WTC11 (cell line): ENCODE results near the gene CAMK2G. TPM values are rescaled to one million over a fixed set of nuclear protein-coding genes. Genes with fewer than 3 reads are reported as not detected.

ENCODE experiments used
- ATAC-seq: fragments of 200-7000 bp; cut with Tn5 transposase; 2 replicates; pipeline ENCODE4 v1.10.0; 2021; ENCODE audit warnings: mild to moderate bottlenecking, moderate library complexity
- CTCF ChIA-PET: fragments of 300-600 bp; sonication (Branson Sonifier 250); formaldehyde crosslinking; loops from one replicate; lab custom pipeline; 2021; ENCODE audit warnings: antibody characterized with exemption; lab: Charles Lee
- POLR2A ChIA-PET: fragments of 350-600 bp; sonication (Branson Sonifier 250); formaldehyde crosslinking; loops from one replicate; lab custom pipeline; 2021; ENCODE audit warnings: antibody characterized with exemption; lab: Charles Lee
- DNase-seq: peaks from one replicate; pipeline ENCODE4 v3.0.0; 2021; ENCODE audit warnings: low spot score
- H3K27ac Mint-ChIP-seq: 2 replicates; pipeline ENCODE4 v1.8.0; 2021; ENCODE audit warnings: mixed read lengths
- H3K27me3 Mint-ChIP-seq: 2 replicates; pipeline ENCODE4 v1.8.0; 2021; ENCODE audit warnings: low read depth, mild to moderate bottlenecking, moderate library complexity, mixed read lengths
- H3K36me3 Mint-ChIP-seq: 2 replicates; pipeline ENCODE4 v1.8.0; 2021; ENCODE audit warnings: mixed read lengths
- H3K4me1 Mint-ChIP-seq: 2 replicates; pipeline ENCODE4 v1.8.0; 2022; ENCODE audit warnings: mixed read lengths
- H3K4me3 Mint-ChIP-seq: 2 replicates; pipeline ENCODE4 v1.8.0; 2021; ENCODE audit warnings: mild to moderate bottlenecking, moderate library complexity, mixed read lengths
- H3K9me3 Mint-ChIP-seq: 2 replicates; pipeline ENCODE4 v1.8.0; 2021; ENCODE audit warnings: mixed read lengths
- CREB1 ChIP-seq: sonication (generic); formaldehyde crosslinking; IDR thresholded peaks from 2 replicates; pipeline ENCODE4 v1.8.0; 2023; ENCODE audit warnings: mild to moderate bottlenecking, missing genetic modification reagents
- CREM ChIP-seq: sonication (generic); formaldehyde crosslinking; IDR thresholded peaks from 2 replicates; pipeline ENCODE4 v1.8.1; 2022; ENCODE audit warnings: mild to moderate bottlenecking, missing genetic modification reagents, moderate library complexity
- ELF4 ChIP-seq: sonication (generic); formaldehyde crosslinking; IDR thresholded peaks from 2 replicates; pipeline ENCODE4 v1.8.1; 2022; ENCODE audit warnings: low read depth, mild to moderate bottlenecking, moderate library complexity, missing genetic modification reagents
- GABPB1 ChIP-seq: sonication (generic); formaldehyde crosslinking; IDR thresholded peaks from 2 replicates; pipeline ENCODE4 v1.8.1; 2023; ENCODE audit warnings: mild to moderate bottlenecking, missing genetic modification reagents
- HMGA2 ChIP-seq: fragments of 250-450 bp; sonication (Bioruptor Pico); IDR thresholded peaks from 2 replicates; pipeline ENCODE4 v1.4.0; 2021; ENCODE audit warnings: mild to moderate bottlenecking, moderate library complexity
- IRF2 ChIP-seq: sonication (generic); formaldehyde crosslinking; IDR thresholded peaks from 2 replicates; pipeline ENCODE4 v1.8.0; 2022; ENCODE audit warnings: low read depth, missing genetic modification reagents, borderline replicate concordance
- MAX ChIP-seq: sonication (generic); formaldehyde crosslinking; IDR thresholded peaks from 2 replicates; pipeline ENCODE4 v1.8.0; 2022; ENCODE audit warnings: mild to moderate bottlenecking, missing genetic modification reagents
- MYBL2 ChIP-seq: sonication (generic); formaldehyde crosslinking; IDR thresholded peaks from 2 replicates; pipeline ENCODE4 v1.8.1; 2023; ENCODE audit warnings: mild to moderate bottlenecking, moderate library complexity, missing genetic modification reagents
- NFATC4 ChIP-seq: fragments of 250-450 bp; sonication (Bioruptor Pico); IDR thresholded peaks from 2 replicates; pipeline ENCODE4 v1.9.0; 2021; ENCODE audit warnings: mild to moderate bottlenecking
- NFYB ChIP-seq: sonication (generic); formaldehyde crosslinking; conservative IDR thresholded peaks from 2 replicates; pipeline ENCODE4 v1.8.0; 2022; ENCODE audit warnings: low read depth, missing genetic modification reagents
- SP1 ChIP-seq: sonication (generic); formaldehyde crosslinking; conservative IDR thresholded peaks from 2 replicates; pipeline ENCODE4 v1.8.1; 2022; ENCODE audit warnings: missing genetic modification reagents
- TEAD1 ChIP-seq: sonication (generic); formaldehyde crosslinking; IDR thresholded peaks from 2 replicates; pipeline ENCODE4 v1.8.0; 2022; ENCODE audit warnings: mild to moderate bottlenecking, missing genetic modification reagents
- ZNF138 ChIP-seq: sonication (generic); formaldehyde crosslinking; conservative IDR thresholded peaks from 2 replicates; pipeline ENCODE4 v1.8.1; 2022; ENCODE audit warnings: mild to moderate bottlenecking, moderate library complexity, missing genetic modification reagents
- ZNF263 ChIP-seq: sonication (generic); formaldehyde crosslinking; IDR thresholded peaks from 2 replicates; pipeline ENCODE4 v1.8.1; 2022; ENCODE audit warnings: low read depth, mild to moderate bottlenecking, moderate library complexity, missing genetic modification reagents
- total RNA-seq: library from RNA; stranded (reverse); gene quantifications from 3 replicates; pipeline ENCODE4 v1.2.3, GENCODE V29; 2021
- TF ChIP-seq, protein P1 (sequence below): fragments of 200-600 bp; IDR thresholded peaks from 2 replicates; pipeline ENCODE4 v1.8.0; 2022; ENCODE audit warnings: antibody characterized with exemption
- TF ChIP-seq, protein P2 (sequence below): sonication (generic); formaldehyde crosslinking; IDR thresholded peaks from 2 replicates; pipeline ENCODE4 v1.8.1; 2023; ENCODE audit warnings: mild to moderate bottlenecking, moderate library complexity, missing genetic modification reagents
- TF ChIP-seq, protein P3 (sequence below): sonication (generic); formaldehyde crosslinking; IDR thresholded peaks from 2 replicates; pipeline ENCODE4 v1.8.1; 2022; ENCODE audit warnings: missing genetic modification reagents, borderline replicate concordance
- TF ChIP-seq, protein P4 (sequence below): sonication (generic); formaldehyde crosslinking; conservative IDR thresholded peaks from 2 replicates; pipeline ENCODE4 v1.8.1; 2022; ENCODE audit warnings: mild to moderate bottlenecking, missing genetic modification reagents

CAMK2G gene
- total RNA-seq, 1 experiment from 2014 or later: 34.9 TPM

- TF ChIP-seq, protein P1, sequence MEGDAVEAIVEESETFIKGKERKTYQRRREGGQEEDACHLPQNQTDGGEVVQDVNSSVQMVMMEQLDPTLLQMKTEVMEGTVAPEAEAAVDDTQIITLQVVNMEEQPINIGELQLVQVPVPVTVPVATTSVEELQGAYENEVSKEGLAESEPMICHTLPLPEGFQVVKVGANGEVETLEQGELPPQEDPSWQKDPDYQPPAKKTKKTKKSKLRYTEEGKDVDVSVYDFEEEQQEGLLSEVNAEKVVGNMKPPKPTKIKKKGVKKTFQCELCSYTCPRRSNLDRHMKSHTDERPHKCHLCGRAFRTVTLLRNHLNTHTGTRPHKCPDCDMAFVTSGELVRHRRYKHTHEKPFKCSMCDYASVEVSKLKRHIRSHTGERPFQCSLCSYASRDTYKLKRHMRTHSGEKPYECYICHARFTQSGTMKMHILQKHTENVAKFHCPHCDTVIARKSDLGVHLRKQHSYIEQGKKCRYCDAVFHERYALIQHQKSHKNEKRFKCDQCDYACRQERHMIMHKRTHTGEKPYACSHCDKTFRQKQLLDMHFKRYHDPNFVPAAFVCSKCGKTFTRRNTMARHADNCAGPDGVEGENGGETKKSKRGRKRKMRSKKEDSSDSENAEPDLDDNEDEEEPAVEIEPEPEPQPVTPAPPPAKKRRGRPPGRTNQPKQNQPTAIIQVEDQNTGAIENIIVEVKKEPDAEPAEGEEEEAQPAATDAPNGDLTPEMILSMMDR: no peak
These were observed 20.1 kb upstream of the CAMK2G start (continued) for GRCh38 chr10:73894245-73894971.

GRCh38 chr10:73893426-73893825, 19.1 kb upstream of the CAMK2G start:
- DNase-seq: no peak
- Mint-ChIP-seq H3K36me3 (no peaks in the 10 kb centered on the region), H3K9me3 (0 out of 2 replicates have a peak, but pooled peaks cover 3% of the 10 kb centered on the region), H3K27ac (no peak overlapping the region), H3K27me3 (no peaks in the 10 kb centered on the region), H3K4me1 (peaks cover 6% of the 10 kb centered on the region), H3K4me3 (no peak overlapping the region)
- no peak for ATAC-seq
- ChIA-PET POLR2A (no interaction called here), CTCF (interaction anchor here (2.8 to 9.1 kb wide), 2 partner anchors 14 to 45 kb away, joined by 12 to 155 read pairs; no protein-coding TSS in a partner anchor)
- TF ChIP-seq MAX: no peak
- TF ChIP-seq CREB1 (CRISPR knock-in tag): no peak
- TF ChIP-seq SP1: no peak
- no peak for TF ChIP-seq CREM (CRISPR knock-in tag)
- no peak for TF ChIP-seq MYBL2 (CRISPR knock-in tag)
- no peak for TF ChIP-seq GABPB1 (CRISPR knock-in tag)
- TF ChIP-seq IRF2 (CRISPR knock-in tag): no peak
- no peak for TF ChIP-seq TEAD1 (CRISPR knock-in tag)
- TF ChIP-seq ZNF138: no peak
- TF ChIP-seq, protein P2, sequence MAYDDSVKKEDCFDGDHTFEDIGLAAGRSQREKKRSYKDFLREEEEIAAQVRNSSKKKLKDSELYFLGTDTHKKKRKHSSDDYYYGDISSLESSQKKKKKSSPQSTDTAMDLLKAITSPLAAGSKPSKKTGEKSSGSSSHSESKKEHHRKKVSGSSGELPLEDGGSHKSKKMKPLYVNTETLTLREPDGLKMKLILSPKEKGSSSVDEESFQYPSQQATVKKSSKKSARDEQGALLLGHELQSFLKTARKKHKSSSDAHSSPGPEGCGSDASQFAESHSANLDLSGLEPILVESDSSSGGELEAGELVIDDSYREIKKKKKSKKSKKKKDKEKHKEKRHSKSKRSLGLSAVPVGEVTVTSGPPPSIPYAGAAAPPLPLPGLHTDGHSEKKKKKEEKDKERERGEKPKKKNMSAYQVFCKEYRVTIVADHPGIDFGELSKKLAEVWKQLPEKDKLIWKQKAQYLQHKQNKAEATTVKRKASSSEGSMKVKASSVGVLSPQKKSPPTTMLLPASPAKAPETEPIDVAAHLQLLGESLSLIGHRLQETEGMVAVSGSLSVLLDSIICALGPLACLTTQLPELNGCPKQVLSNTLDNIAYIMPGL (CRISPR knock-in tag): no peak
- no peak for TF ChIP-seq NFATC4
- TF ChIP-seq ZNF263 (CRISPR knock-in tag): no peak
- TF ChIP-seq ELF4 (CRISPR knock-in tag): no peak
- TF ChIP-seq, protein P3, sequence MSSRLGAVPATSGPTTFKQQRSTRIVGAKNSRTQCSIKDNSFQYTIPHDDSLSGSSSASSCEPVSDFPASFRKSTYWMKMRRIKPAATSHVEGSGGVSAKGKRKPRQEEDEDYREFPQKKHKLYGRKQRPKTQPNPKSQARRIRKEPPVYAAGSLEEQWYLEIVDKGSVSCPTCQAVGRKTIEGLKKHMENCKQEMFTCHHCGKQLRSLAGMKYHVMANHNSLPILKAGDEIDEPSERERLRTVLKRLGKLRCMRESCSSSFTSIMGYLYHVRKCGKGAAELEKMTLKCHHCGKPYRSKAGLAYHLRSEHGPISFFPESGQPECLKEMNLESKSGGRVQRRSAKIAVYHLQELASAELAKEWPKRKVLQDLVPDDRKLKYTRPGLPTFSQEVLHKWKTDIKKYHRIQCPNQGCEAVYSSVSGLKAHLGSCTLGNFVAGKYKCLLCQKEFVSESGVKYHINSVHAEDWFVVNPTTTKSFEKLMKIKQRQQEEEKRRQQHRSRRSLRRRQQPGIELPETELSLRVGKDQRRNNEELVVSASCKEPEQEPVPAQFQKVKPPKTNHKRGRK (CRISPR knock-in tag): no peak
- TF ChIP-seq, protein P4, sequence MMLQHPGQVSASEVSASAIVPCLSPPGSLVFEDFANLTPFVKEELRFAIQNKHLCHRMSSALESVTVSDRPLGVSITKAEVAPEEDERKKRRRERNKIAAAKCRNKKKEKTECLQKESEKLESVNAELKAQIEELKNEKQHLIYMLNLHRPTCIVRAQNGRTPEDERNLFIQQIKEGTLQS (CRISPR knock-in tag): no peak
- no peak for TF ChIP-seq HMGA2 (CRISPR knock-in tag)

DNA sequence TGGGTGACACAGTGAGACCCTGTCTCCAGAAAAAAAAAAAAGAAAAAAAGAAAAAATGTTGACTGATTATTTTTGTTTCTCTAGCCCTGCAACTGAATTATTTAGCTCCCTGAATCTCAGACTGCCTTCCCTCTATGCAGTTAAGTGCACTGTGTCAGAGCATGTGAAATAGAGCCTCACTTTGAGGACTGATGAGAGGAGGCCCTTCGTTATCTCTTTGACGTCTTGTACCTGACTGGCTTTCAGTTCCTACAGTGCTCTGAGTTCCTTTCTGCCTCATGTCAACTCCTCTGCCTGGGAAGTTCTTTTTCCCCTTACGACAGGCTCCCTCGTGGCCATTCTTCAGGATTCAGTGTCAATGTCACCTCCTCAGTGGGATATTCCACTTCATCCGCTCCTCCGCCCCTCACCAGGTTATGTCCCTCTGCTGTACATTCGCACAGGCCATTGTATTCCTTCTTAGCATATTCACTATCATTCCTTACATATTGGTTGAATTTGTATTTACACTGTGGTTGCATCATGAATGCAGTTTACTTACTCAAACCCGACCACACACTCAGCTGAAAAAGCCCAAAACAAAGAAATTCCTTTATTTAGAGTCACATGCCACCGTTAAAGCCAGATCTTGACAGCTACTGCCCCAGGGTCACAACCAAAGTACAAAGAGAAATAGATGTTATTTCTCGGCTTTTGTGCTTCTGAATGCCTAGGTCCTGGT, 18.1 kb upstream of the CAMK2G start:
- Mint-ChIP-seq H3K36me3 (no peaks in the 10 kb centered on the region), H3K27me3 (no peaks in the 10 kb centered on the region), H3K4me3 (no peak overlapping the region), H3K27ac (no peak overlapping the region)
- CTCF ChIA-PET: interaction anchor here (0.6 to 9.1 kb wide), 4 partner anchors 14 to 47 kb away, joined by 4 to 155 read pairs (median 4); no protein-coding TSS in a partner anchor
- DNase-seq (no peak), ATAC-seq (no peak)
- POLR2A ChIA-PET: no interaction called here
- peak; percentile 52; the same call in 1 of the 2 replicates for TF ChIP-seq GABPB1 (CRISPR knock-in tag)
- TF ChIP-seq NFYB (CRISPR knock-in tag): no peak
- TF ChIP-seq, all 79 proteins: peak for 1
- Mint-ChIP-seq H3K4me1 (peaks cover 7% of the 10 kb centered on the region), H3K9me3 (0 out of 2 replicates have a peak, but pooled peaks cover 3% of the 10 kb centered on the region)
